Measurements from ENCODE around the gene MACIR. TPM values are rescaled to one million over a fixed set of nuclear protein-coding genes. Genes with fewer than 3 reads are reported as not detected.
"Not testable (repeated sequence)": the region's sequence is repeated elsewhere in the genome, so short reads cannot be mapped to it uniquely, and the experiment has no call there.

The MACIR gene
- total RNA-seq, 1 donor from 2014 or later = 3.9 TPM

DNA sequence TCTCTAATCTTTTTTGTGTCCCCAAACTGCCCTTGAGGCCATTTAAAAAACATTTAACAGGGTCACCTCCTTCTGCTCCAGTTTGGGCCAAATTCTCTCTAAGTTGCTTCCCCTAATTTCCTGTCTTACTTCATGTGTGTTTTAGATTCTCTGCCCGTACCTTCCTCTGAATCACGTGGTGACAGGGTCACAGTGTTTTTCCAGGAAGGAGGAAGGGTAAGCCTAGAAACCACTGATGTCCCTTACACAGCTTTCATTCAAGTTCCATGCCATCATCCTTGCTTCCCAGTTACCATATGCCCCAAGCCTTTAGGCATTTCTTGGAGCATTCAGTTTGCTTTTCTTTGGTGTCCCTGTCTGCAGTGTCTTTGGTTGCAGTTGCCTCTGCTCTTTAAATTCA is 42.4 kb upstream of the MACIR start:
- ChIA-PET POLR2A (no interaction called here), CTCF (interaction anchor here (2.6 kb wide), 1 partner anchor 9 kb away, joined by 13 read pairs; no protein-coding TSS in a partner anchor)
- Mint-ChIP-seq H3K9me3 (peaks cover 4% of the 10 kb centered on the region), H3K36me3 (ENCODE audit: low read depth) (no peaks in the 10 kb centered on the region), H3K4me1 (peaks cover 12% of the 10 kb centered on the region), H3K27me3 (no peaks in the 10 kb centered on the region), H3K4me3 (no peak overlapping the region), H3K27ac (no peak overlapping the region)
- TF ChIP-seq, protein P1, sequence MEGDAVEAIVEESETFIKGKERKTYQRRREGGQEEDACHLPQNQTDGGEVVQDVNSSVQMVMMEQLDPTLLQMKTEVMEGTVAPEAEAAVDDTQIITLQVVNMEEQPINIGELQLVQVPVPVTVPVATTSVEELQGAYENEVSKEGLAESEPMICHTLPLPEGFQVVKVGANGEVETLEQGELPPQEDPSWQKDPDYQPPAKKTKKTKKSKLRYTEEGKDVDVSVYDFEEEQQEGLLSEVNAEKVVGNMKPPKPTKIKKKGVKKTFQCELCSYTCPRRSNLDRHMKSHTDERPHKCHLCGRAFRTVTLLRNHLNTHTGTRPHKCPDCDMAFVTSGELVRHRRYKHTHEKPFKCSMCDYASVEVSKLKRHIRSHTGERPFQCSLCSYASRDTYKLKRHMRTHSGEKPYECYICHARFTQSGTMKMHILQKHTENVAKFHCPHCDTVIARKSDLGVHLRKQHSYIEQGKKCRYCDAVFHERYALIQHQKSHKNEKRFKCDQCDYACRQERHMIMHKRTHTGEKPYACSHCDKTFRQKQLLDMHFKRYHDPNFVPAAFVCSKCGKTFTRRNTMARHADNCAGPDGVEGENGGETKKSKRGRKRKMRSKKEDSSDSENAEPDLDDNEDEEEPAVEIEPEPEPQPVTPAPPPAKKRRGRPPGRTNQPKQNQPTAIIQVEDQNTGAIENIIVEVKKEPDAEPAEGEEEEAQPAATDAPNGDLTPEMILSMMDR (IDR thresholded peaks at IDR 0.05) = no peak
- intact Hi-C loops (cut with micrococcal nuclease) = no loop called here
- DNase-seq (no peak), ATAC-seq (ENCODE audit: low read depth) (no peak)

DNA sequence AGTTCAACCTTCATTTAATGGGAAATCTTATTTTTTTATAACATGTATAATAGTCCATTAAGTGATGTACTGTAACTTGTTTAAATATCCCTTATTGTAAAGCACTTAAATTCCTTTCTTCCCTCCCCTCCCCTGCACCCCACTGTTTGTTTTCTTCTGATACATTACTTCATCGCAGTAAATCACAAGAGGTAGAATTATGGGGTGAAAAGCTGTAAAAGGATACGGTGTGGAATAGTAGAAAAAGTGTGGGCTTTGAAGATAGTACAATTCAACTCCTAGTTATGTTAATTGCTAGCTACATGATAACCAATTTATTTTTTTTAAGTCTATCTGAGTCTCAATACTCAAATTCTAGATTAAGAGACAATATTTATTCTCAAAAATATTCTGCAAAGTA is 41.9 kb upstream of the MACIR start:
- H3K4me1 Mint-ChIP-seq = peaks cover 7% of the 10 kb centered on the region
- no peak overlapping the region for H3K4me3 Mint-ChIP-seq
- TF ChIP-seq, protein P1 (IDR thresholded peaks at IDR 0.05) = no peak
- intact Hi-C loops (cut with micrococcal nuclease) = no loop called here
- ChIA-PET CTCF (interaction anchor here (2.6 kb wide), 1 partner anchor 9 kb away, joined by 13 read pairs; no protein-coding TSS in a partner anchor), POLR2A (no interaction called here)
- H3K9me3 Mint-ChIP-seq = peaks cover 4% of the 10 kb centered on the region
- H3K36me3 Mint-ChIP-seq (ENCODE audit: low read depth) = no peaks in the 10 kb centered on the region
- no peak overlapping the region for H3K27ac Mint-ChIP-seq
- no peaks in the 10 kb centered on the region for H3K27me3 Mint-ChIP-seq
- ATAC-seq (ENCODE audit: low read depth) (no peak), DNase-seq (no peak)

DNA sequence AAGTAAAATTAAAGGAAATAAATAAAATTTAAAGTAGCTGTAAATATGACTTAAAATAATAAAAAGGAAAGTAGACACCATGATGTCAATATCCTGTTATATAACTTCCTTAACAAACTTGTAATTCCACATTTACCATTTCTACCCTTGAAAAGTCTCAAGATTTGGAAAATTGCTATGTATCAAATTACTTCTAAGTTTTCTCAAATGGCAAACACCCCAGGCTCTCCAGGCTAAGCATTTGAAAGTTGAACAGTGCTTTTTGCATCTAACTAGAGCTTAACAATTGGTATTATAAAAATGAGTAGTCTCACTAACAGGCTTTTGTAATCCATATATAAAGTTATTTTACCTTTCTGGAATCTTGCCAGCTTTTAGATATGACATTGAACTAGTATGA is 41.5 kb upstream of the MACIR start:
- Mint-ChIP-seq H3K4me1 (peaks cover 4% of the 10 kb centered on the region), H3K4me3 (no peak overlapping the region), H3K9me3 (peaks cover 4% of the 10 kb centered on the region), H3K27ac (no peak overlapping the region), H3K27me3 (no peaks in the 10 kb centered on the region), H3K36me3 (ENCODE audit: low read depth) (no peaks in the 10 kb centered on the region)
- DNase-seq (no peak), ATAC-seq (ENCODE audit: low read depth) (no peak)
- POLR2A ChIA-PET = no interaction called here
- CTCF ChIA-PET = interaction anchor here (2.6 kb wide), 1 partner anchor 8 kb away, joined by 13 read pairs; no protein-coding TSS in a partner anchor
- intact Hi-C loops (cut with micrococcal nuclease) = no loop called here
- TF ChIP-seq, protein P1 (IDR thresholded peaks at IDR 0.05) = no peak

DNA sequence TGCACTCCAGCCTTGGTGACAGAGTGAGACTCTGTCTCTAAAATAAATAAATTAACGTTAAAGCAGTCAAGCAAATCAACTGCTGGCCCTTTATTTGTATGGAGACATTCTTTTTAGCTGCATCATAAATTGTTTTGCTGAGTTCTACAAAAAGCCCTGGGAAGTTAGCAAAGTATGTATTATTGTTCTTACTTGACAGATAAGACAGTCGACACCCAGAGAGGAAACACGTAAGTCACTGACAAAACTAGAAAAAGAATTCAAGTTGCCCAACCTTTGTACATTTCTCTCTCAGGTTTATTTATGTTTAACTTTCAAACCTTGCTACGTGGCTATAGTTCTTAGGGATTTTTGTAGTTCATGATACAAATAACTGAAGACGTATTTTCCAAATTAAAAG is 40.4 kb upstream of the MACIR start:
- Mint-ChIP-seq H3K36me3 (ENCODE audit: low read depth) (no peaks in the 10 kb centered on the region), H3K27me3 (no peaks in the 10 kb centered on the region), H3K27ac (no peak overlapping the region), H3K4me3 (no peak overlapping the region), H3K9me3 (peaks cover 4% of the 10 kb centered on the region), H3K4me1 (no peaks in the 10 kb centered on the region)
- ATAC-seq (ENCODE audit: low read depth) (no peak), DNase-seq (no peak)
- intact Hi-C loops (cut with micrococcal nuclease) = no loop called here
- CTCF ChIA-PET = no interaction called here
- TF ChIP-seq, protein P1 (IDR thresholded peaks at IDR 0.05) = no peak
- POLR2A ChIA-PET = no interaction called here

DNA sequence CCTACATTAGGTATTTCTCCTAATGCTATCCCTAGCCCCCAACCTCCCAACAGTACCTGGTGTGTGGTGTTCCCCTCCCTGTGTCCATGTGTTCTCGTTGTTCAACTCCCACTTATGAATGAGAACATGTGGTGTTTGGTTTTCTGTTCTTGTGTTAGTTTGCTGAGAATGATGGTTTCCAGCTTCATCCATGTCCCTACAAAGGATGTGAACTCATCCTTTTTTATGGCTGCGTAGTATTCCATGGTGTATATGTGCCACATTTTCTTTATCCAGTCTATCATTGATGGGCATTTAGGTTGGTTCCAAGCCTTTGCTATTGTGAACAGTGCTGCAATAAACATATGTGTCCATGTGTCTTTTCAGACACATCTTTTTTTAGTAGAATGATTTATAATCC is 39.5 kb upstream of the MACIR start:
- ATAC-seq (ENCODE audit: low read depth); H3K36me3 Mint-ChIP-seq (ENCODE audit: low read depth); H3K27me3 Mint-ChIP-seq; CTCF ChIA-PET; DNase-seq; H3K27ac Mint-ChIP-seq; H3K4me1 Mint-ChIP-seq; intact Hi-C loops (cut with micrococcal nuclease); H3K9me3 Mint-ChIP-seq; POLR2A ChIA-PET; H3K4me3 Mint-ChIP-seq: not testable (repeated sequence)
